ENCODE data around the gene CGB5.
"Not testable (repeated sequence)": the region's sequence is repeated elsewhere in the genome, so short reads cannot be mapped to it uniquely, and the experiment has no call there.

CGB5 gene

GRCh38 chr19:49020931-49021895 is 22.4 kb upstream of the CGB5 start:
- TF ChIP-seq EGR1 (IDR thresholded peaks at IDR 0.05) (no peak), USF1 (IDR thresholded peaks at IDR 0.05) (peak; percentile 58; the same call in 1 of the 2 replicates), RAD21 (IDR thresholded peaks at IDR 0.05; ENCODE audit: low read depth) (no peak), CEBPB (IDR thresholded peaks at IDR 0.05) (no peak), ZBTB7A (IDR thresholded peaks at IDR 0.05; ENCODE audit: low read depth) (no peak), FOXM1 (IDR thresholded peaks at IDR 0.05; ENCODE audit: borderline replicate concordance, low read depth) (no peak), TEAD4 (IDR thresholded peaks at IDR 0.05) (no peak), YY1 (IDR thresholded peaks at IDR 0.05; ENCODE audit: low read depth) (no peak), CREB1 (IDR thresholded peaks at IDR 0.05; ENCODE audit: low read depth) (no peak), EP300 (IDR thresholded peaks at IDR 0.05; ENCODE audit: borderline replicate concordance) (no peak), MAX (IDR thresholded peaks at IDR 0.05) (peak; percentile 91), TAF1 (IDR thresholded peaks at IDR 0.05; ENCODE audit: low read depth) (no peak)

GRCh38 chr19:49022116-49022515 is 21.5 kb upstream of the CGB5 start:
- TF ChIP-seq TEAD4 (IDR thresholded peaks at IDR 0.05) (no peak), MAX (IDR thresholded peaks at IDR 0.05) (no peak), RAD21 (IDR thresholded peaks at IDR 0.05; ENCODE audit: low read depth) (no peak), TAF1 (IDR thresholded peaks at IDR 0.05; ENCODE audit: low read depth) (no peak), CEBPB (IDR thresholded peaks at IDR 0.05) (no peak), NFIC (IDR thresholded peaks at IDR 0.05) (no peak), CREB1 (IDR thresholded peaks at IDR 0.05; ENCODE audit: low read depth) (no peak), EP300 (IDR thresholded peaks at IDR 0.05; ENCODE audit: borderline replicate concordance) (no peak), REST (IDR thresholded peaks at IDR 0.05; ENCODE audit: low read depth) (no peak), ZBTB7A (IDR thresholded peaks at IDR 0.05; ENCODE audit: low read depth) (no peak), USF1 (IDR thresholded peaks at IDR 0.05) (no peak), TCF12 (IDR thresholded peaks at IDR 0.05; ENCODE audit: low read depth) (no peak), EGR1 (IDR thresholded peaks at IDR 0.05) (no peak), FOXM1 (IDR thresholded peaks at IDR 0.05; ENCODE audit: borderline replicate concordance, low read depth) (no peak), YY1 (IDR thresholded peaks at IDR 0.05; ENCODE audit: low read depth) (no peak)

- TF ChIP-seq TCF12 (IDR thresholded peaks at IDR 0.05; ENCODE audit: low read depth); YY1 (IDR thresholded peaks at IDR 0.05; ENCODE audit: low read depth); TEAD4 (IDR thresholded peaks at IDR 0.05): not testable (repeated sequence)
Observed at GRCh38 chr19:49024233-49024632, 19.4 kb upstream of the CGB5 start, which contains the start of gene CGB3. TSS of gene CGB3 (minus strand) at chr19:49024333. CDS start at chr19:49023971, 362 bp downstream.

GRCh38 chr19:49031642-49032301 is 11.9 kb upstream of the CGB5 start, which contains the start of gene CGB2:
TSS of gene CGB2 (plus strand) at chr19:49031890. CDS start at chr19:49032096, 206 bp downstream.
- TF ChIP-seq TEAD4 (IDR thresholded peaks at IDR 0.05) (peak; percentile 65), CREB1 (IDR thresholded peaks at IDR 0.05; ENCODE audit: low read depth) (peak; percentile 44; the same call in 1 of the 2 replicates), RAD21 (IDR thresholded peaks at IDR 0.05; ENCODE audit: low read depth) (peak; percentile 33), MAX (IDR thresholded peaks at IDR 0.05) (peak; percentile 65)

- TF ChIP-seq RAD21 (IDR thresholded peaks at IDR 0.05; ENCODE audit: low read depth), result peak; percentile 42
Observed at GRCh38 chr19:49036815-49037214, 6.8 kb upstream of the CGB5 start, which contains the start of gene CGB1. TSS of gene CGB1 (minus strand) at chr19:49036895. CDS start at chr19:49036711, 184 bp downstream.

- TF ChIP-seq EP300 (IDR thresholded peaks at IDR 0.05; ENCODE audit: borderline replicate concordance), result peak; percentile 53; the same call in 1 of the 2 replicates
- TF ChIP-seq TEAD4 (IDR thresholded peaks at IDR 0.05), result 0 out of 2 replicates have a peak, but pooled peaks have one; percentile 31
- peak; percentile 22; the same call in 1 of the 2 replicates for TF ChIP-seq TCF12 (IDR thresholded peaks at IDR 0.05; ENCODE audit: low read depth)
- TF ChIP-seq ZBTB7A (IDR thresholded peaks at IDR 0.05; ENCODE audit: low read depth), result peak; percentile 50; the same call in 1 of the 2 replicates
Observed at GRCh38 chr19:49038557-49039276, 4.9 kb upstream of the CGB5 start.
